Measurements from ENCODE around the gene KCTD11.

The KCTD11 gene

DNA sequence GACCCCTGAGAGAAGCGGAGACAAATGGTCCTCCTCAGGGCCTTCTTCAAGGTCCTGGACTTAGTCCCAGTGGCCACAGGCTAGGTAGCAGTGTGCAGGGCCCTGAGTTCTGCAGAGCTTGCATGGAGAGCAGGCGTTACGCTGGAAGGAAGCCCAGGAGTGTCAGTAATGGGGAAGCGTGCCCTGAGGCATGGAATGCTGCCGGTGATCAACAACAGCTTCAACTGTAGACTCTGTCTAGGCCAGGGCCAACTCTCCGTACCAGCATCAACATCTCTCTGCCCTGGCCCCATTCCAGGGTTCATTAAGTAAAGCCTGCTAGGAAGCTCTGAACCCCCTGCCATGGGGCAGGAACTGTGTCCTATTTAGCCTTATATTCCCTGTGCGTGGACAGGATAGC is 28.4 kb downstream of the KCTD11 start:
- no peak for DNase-seq

DNA sequence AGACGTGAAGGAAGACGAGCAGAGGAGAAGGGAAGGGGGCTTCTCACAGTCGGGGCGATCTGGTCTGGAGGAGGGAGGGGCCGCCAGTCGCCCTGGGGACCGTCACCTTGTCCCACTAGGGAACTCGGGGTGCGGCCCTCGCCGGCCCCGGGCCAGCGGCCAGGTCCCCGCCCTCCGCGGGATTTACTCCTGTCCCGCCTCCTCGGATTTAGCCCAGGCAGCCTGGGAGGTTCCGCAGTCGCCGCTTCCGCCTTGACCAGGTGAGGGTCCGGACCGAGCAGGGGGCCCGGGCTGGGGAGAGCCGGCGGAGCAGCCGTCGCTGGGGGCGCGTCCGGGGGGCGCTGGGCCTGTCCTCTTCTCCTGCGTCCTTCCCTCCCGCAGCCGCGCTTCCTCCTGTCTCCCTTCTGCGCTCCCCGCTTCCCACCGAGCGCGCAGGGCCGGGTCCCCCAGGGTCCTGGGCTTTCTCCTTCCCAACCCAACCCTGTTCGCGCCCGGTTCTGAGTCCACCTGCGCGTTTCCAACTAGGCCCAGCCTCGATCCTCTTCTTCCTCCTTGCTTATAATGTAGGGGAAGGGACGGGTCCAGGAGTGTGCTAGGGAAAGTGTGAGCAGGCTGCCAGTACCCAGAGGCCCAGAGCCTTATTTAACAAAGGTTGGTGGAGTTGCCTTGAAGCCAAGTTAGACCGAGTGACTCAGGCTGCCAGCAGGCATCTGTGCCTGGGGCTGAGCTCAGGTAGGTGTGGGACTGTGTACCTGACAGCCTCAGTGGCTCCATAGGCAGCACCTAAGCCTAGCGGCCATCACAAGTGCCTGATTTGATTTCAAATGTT is 29.1 kb downstream of the KCTD11 start, which contains the start of gene TNK1:
TSS of gene TNK1 (plus strand) at position 235 of the 829 bp plus-strand sequence. CDS start 1,838 bp downstream, outside the sequence.
- DNase-seq: no peak

GRCh38 chr17:7382901-7383300 is 30.9 kb downstream of the KCTD11 start:
- no peak for DNase-seq

DNA sequence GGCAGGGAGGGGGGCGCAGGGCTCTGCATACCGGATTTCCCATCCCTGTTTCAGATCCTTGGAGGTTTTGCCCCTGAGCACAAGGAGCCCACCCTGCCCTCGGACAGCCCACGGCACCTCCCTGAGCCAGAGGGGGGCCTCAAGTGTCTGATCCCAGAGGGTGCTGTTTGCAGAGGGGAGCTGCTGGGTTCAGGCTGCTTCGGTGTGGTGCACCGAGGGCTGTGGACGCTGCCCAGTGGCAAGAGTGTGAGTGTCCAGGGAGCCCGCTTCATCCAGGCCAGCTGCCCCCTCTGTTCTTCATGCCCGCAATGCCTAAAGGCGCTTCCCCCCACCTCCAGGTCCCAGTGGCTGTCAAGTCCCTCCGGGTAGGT is 31.4 kb downstream of the KCTD11 start:
- DNase-seq: no peak

DNA sequence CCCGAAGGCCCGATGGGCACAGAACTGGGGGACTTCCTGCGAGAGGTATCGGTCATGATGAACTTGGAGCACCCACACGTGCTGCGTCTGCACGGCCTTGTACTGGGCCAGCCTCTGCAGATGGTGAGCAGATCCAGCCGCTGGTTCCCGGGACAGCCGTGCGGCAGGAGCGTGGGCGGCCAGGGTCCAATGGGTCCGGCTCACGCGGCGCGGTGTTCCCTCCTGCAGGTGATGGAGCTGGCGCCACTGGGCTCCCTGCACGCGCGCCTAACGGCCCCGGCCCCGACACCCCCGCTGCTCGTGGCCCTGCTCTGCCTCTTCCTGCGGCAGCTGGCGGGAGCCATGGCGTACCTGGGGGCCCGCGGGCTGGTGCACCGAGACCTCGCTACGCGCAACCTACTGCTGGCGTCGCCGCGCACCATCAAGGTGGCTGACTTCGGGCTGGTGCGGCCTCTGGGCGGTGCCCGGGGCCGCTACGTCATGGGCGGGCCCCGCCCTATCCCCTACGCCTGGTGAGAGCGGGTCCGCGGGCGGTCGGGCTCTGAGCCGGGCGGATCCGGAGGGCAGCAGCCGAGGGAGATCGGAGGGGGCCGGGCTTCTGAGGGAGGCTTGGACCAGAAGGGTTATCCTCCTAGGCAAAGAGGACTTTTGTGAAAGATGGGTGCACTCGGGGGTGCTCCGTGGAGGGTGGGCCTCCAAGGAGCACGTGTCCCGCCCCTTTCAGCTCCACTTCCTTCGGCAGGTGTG is 32.0 kb downstream of the KCTD11 start:
- peak; percentile 55 to 74 for DNase-seq

- no peak for DNase-seq
Measured at GRCh38 chr17:7384489-7385081, 32.6 kb downstream of the KCTD11 start.

DNA sequence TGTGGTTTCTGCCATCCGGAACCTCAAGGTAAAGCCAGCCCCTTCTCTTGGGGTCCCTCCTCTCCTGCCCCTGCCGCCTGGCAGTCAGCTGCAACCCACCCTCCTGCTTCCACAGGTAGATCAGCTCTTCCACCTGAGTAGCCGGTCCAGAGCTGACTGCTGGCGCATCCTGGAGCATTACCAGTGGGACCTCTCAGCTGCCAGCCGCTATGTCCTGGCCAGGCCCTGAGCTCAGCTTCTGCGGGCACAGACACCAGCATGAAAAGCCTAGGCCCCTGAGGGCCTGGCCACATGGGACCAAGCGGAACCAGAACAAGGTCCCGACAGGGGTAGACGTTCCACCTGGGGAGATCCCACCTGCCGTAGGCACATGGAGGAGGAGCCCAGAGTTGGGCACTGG is 36.9 kb downstream of the KCTD11 start:
- no peak for DNase-seq

GRCh38 chr17:7389924-7390910 is 38.3 kb downstream of the KCTD11 start:
- no peak for DNase-seq

DNA sequence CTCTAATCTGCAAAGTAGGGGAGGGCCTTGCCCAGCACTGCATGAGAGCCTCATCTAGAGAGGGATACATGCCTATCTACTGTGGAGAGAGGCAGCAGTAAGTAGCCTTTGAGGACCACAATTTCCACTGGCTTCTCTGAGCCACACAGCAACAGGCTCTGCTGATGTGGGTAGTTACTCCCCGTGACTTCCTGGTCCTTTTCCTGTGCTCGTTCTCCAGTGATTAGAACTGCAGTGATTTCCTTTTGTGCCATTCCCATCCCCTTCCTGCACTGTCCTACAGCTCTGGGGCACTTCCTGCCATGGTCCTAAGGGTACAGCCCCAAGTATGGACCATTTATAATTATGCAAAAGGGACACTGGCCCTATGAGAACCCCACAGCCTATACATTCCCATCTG is 39.3 kb downstream of the KCTD11 start:
- DNase-seq: no peak

- no peak for DNase-seq
Measured at GRCh38 chr17:7392696-7393612, 41.0 kb downstream of the KCTD11 start.

DNA sequence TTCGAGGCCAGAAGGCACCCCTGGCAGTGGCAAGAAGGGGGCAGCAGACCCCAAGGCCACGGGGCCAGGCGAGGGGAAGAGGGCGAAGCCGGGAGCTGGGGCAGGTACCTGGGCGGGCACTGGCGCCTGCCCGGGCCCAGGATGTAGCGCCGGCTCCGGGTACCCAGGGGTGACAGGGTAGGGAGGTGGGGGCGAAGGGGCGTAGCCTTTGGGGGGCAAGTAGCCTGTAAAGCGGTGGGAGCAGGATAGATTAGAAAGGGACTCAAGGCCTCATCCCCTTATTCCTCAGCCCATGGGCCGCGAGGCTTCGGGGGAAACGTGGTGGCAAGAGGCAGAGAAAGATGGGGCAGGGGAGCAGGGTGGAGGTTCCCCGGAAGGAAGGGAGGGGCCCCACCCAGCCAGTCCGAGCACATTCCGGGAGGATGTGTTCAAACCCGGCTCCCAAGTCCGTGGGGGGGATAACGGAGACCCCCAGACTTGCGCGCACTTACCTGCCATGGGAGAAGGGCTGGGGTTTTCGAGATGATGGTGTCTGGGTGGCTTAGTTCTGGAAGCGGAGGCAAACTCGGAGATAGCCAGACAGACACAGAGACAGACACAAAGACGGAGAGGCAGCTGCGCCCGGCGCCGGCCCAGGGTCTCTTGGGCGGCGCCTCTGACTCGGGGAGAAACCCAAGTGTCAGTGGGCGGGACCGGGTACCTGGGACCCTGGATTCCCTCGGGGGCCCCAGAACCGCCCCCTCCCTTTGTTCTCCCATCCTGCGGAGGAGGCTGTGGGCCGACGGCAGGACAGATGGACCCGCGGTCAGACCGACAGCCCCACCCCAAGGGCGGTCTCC is 41.9 kb downstream of the KCTD11 start:
- peak in 1 of 2 experiments; percentile 52 for DNase-seq

GRCh38 chr17:7394452-7395191 is 42.7 kb downstream of the KCTD11 start, which contains the start of gene PLSCR3:
PLSCR3 (minus strand) TSS chr17:7394525; CDS start chr17:7394110, 415 bp downstream.
- peak; percentile 58 to 69 for DNase-seq

- no peak for DNase-seq
Measured at GRCh38 chr17:7396147-7396546, 44.2 kb downstream of the KCTD11 start.

- no peak for DNase-seq
Measured at GRCh38 chr17:7398612-7399011, 46.6 kb downstream of the KCTD11 start.

DNA sequence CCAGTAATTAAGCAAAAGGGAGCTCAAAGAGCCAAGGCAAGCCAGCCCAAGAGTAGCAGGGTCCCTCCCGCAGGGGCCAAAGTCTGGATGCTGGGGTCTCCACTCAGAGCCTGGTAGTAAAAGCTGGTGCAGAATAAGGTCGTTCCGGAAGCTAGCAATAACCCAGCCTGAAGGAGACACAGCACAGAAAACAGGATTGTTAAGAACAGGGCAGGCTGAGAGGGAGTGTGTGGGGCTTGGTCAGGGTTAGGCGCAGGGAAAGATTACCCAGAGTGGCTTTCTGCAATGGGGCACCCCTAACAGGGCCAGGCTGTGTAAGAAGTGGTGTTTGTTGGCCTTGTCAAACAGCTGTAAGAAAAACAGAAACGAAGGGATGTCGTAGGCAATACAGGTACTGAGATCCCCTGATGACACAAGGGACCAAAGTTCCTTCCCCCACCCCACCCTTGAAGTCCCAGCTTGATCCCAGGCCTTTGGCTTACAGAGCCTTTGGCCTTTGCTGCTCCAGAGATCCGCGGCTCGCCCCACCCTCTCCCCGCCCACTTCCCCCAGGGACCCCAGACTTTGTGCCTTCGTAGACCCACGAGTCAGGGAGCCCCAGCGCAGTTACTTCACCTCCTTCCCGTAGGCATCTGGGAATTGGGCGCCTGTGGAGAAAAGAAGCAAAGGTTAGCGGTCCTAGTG is 51.2 kb downstream of the KCTD11 start:
- DNase-seq: no peak

DNA sequence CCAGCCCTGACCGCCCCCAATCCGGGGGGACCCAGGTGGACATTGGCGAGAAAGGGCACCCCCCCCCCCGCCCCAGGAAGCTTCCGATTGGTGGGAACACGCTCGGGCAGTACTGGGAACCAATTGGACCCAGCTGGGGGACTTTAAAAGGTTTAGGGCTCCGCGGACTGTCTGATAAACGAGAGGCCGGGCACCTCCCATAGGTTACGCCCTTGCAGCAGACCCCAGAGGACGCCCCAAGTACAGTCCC is 51.7 kb downstream of the KCTD11 start:
- DNase-seq: no peak

- DNase-seq: peak; percentile 98 to 99
Measured at GRCh38 chr17:7403977-7404736, 52.2 kb downstream of the KCTD11 start, which contains the start of gene TMEM256. TMEM256 (minus strand) TSS chr17:7404097; CDS start chr17:7404084, 13 bp downstream.

Measured in NCI-H1930 (cell line).